ENCODE measurements around the gene SIRT3. TPM values are rescaled to one million over a fixed set of nuclear protein-coding genes. Genes with fewer than 3 reads are reported as not detected.
"Not testable (repeated sequence)": the region's sequence is repeated elsewhere in the genome, so short reads cannot be mapped to it uniquely, and the experiment has no call there.

SIRT3 gene
- total and polyA plus RNA-seq, 2 donors: 7.3 to 21.7 TPM

DNA sequence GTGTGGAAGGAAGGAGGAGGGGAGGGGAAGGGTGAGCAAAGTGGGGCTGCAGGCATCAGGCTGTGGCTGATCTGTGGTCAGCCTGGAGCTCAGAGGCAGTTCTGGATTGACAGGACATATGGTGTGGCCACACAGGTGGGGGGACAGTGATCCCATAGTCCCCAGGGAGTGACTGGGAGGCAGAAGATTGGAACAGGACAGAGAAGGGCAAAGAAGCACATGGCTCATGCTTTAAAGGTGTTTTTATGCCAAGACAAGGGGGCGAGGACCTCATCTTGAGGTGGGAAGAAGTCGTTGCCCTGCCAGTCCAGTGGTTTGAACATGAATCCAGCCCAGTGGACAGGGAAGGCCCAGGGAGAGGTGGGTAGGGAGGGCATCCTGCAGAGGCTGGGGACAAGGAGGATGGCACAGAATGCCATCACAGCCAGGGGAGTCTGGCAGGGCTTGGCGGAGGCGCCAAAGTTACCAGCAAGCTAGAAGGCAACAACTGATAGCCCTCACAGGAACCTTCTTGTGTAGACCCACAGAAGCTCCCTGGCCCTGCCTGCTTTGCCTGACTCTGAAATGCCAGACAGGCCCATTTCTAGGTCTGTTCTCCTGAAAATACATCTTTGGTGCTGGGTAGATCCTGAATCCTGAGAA, 32.1 kb downstream of the SIRT3 start:
- Histone ChIP-seq H3K36me3 (ENCODE audit: insufficient read depth) (no peaks in the 10 kb centered on the region), H3K4me3 (ENCODE audit: low read depth, low read length) (no peak overlapping the region), H3K27ac (ENCODE audit: low read depth) (no peak overlapping the region), H3K4me1 (ENCODE audit: insufficient read depth) (no peaks in the 10 kb centered on the region)
- WGBS: 93% methylated on average over 4 of the region's 4 CpGs
- no peak for DNase-seq (ENCODE audit: extremely low spot score)

DNA sequence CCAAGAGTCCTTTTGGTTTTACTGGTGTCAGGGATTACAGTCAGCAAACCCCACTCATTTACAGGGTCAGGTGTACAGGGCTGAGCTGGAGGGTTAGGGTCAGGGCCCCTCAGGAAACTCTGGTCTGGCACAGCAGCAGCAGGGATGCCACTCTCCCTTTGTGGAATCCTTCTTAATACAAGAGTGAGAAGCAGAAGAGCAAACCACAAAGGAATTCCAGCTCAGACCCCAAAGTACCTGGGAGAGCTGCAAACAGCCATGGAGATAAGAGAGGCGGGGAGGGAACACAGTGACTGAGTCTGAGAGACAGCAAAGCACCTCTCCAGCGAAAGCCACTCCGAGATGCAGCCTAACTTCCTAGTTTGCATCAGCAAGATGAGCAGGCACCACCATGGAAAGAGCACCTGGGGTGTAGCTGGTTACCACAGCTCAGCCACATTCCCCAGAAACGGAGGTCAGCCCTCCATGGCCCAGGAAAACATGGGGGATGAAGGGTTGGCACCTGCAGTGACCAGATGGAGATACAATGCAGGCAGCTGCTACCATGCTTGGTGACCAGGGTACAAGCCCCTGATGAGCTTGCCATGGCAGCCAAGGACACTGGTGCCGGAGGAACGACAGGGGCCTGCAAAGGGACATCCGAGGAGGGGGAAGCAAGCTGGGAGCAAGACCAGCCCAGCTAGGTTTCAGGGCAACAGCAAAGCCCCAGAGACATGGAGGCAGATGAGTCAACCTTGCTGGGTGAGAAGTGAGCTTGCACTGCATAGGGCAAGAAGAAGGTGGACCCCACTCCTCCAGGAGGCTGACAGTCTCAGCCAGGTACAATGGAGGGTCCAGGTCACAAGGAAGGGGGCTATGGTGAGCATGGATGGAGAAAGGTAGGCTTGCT, 32.8 kb downstream of the SIRT3 start:
- no peak for DNase-seq (ENCODE audit: extremely low spot score)
- Histone ChIP-seq H3K4me1 (ENCODE audit: insufficient read depth) (no peaks in the 10 kb centered on the region), H3K36me3 (ENCODE audit: insufficient read depth) (no peaks in the 10 kb centered on the region), H3K4me3 (ENCODE audit: low read depth, low read length) (no peak overlapping the region), H3K27ac (ENCODE audit: low read depth) (no peak overlapping the region)
- 86% methylated on average over 7 of the region's 7 CpGs for WGBS

DNA sequence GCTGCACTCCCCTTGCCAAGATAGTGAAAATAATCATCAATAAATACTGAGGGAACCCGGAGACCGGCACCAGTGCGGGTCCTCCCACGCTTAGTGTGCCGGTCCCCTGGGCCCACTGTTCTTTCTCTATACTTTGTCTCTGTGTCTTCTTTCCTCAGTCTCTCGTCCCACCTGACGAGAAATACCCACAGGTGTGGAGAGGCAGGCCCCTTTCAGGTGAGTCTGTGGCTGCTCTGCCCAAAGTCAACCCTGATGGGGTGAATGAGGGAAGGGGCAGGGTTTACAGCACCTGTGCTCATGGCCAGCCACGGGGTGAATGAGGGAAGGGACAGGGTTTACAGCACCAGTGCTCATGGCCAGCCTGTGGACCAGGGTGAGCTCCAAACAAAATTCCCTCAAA, 33.7 kb downstream of the SIRT3 start:
- no peak for DNase-seq (ENCODE audit: extremely low spot score)
- Histone ChIP-seq H3K27ac (ENCODE audit: low read depth) (no peak overlapping the region), H3K36me3 (ENCODE audit: insufficient read depth) (no peaks in the 10 kb centered on the region), H3K4me3 (ENCODE audit: low read depth, low read length) (no peak overlapping the region), H3K4me1 (ENCODE audit: insufficient read depth) (no peaks in the 10 kb centered on the region)
- WGBS: 86% methylated on average over 8 of the region's 8 CpGs

DNA sequence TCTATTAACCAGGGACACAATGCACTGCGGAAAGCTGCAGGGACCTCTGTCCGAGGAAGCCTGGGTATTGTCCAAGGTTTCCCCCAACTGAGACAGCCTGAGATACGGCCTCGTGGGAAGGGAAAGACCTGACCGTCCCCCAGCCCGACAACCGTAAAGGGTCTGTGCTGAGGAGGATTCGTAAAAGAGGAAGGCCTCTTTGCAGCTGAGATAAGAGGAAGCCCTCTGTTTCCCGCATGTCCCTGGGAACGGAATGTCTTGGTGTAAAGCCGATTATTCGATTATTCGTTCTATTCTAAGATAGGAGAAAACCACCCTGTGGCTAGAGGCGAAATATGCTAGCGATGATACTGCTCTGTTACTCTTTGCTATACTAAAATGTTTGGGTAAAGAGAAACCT, 34.2 kb downstream of the SIRT3 start:
- WGBS: 69% methylated on average over 15 of the region's 15 CpGs
- Histone ChIP-seq H3K4me1 (ENCODE audit: insufficient read depth) (no peaks in the 10 kb centered on the region), H3K27ac (ENCODE audit: low read depth) (no peak overlapping the region), H3K36me3 (ENCODE audit: insufficient read depth) (no peaks in the 10 kb centered on the region), H3K4me3 (ENCODE audit: low read depth, low read length) (no peak overlapping the region)
- DNase-seq (ENCODE audit: extremely low spot score): no peak

DNA sequence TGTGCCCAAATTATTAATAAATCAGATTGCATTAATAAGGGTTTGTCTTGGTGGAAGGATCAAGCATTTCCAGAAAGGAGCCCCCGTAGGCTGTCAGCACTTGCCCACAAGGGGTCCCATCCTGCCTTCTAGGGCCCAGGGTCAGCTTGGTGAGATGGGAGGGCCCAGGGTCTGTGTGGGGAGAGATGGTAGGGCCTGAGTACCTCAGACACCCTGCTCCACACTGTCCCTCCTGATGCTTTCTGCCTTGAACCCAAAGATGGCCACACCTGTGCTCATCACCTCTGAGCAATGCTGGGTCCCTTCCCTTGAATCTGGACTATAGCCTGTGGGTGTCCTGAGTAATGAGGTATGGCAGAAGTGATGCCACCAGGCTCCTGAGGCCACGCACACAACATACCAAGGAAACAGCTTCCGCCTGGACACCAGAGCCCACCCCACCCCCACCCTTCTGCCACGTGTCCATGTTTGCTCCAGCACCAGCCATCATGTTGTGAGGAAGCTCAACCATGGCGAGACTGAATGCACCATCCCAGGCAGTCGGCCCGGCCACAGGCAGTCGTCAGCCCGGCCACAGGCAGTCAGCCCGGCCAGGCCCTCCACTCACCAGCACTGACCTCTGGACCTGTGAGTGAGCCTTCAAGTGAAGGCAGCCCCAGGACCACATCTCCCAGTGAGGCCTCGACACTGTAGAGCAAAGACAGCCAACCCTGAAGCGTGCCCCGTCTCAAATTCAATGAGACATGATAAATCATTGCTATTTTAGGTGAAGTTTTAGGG, 35.7 kb downstream of the SIRT3 start:
- DNase-seq (ENCODE audit: extremely low spot score): no peak
- Histone ChIP-seq H3K4me1 (ENCODE audit: insufficient read depth) (no peaks in the 10 kb centered on the region), H3K36me3 (ENCODE audit: insufficient read depth) (no peaks in the 10 kb centered on the region), H3K4me3 (ENCODE audit: low read depth, low read length) (no peak overlapping the region), H3K27ac (ENCODE audit: low read depth) (no peak overlapping the region)
- WGBS: 90% methylated on average over 13 of the region's 13 CpGs

DNA sequence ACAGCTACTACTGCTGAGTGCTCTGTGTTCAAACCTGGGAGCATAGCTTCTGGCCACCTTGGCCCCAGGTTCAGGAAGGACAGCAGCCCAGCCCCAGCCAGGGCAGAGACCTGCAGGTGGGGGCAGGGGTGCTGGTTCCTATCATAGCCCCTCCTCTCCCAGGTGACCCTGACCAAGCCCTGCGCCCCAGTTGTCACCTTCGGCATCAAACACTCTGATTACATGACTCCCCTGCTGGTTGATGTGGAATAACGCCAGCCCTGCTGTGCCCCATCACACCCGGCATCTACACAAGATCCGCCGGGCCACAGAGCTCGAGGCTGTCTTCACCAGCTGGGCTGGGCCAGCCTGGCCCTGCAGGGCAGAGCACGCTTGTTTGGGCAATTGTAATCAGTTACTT, 36.4 kb downstream of the SIRT3 start:
- Histone ChIP-seq H3K4me3 (ENCODE audit: low read depth, low read length) (no peak overlapping the region), H3K27ac (ENCODE audit: low read depth) (no peak overlapping the region), H3K4me1 (ENCODE audit: insufficient read depth) (no peaks in the 10 kb centered on the region), H3K36me3 (ENCODE audit: insufficient read depth) (no peaks in the 10 kb centered on the region)
- no peak for DNase-seq (ENCODE audit: extremely low spot score)
- WGBS: 78% methylated on average over 8 of the region's 8 CpGs

DNA sequence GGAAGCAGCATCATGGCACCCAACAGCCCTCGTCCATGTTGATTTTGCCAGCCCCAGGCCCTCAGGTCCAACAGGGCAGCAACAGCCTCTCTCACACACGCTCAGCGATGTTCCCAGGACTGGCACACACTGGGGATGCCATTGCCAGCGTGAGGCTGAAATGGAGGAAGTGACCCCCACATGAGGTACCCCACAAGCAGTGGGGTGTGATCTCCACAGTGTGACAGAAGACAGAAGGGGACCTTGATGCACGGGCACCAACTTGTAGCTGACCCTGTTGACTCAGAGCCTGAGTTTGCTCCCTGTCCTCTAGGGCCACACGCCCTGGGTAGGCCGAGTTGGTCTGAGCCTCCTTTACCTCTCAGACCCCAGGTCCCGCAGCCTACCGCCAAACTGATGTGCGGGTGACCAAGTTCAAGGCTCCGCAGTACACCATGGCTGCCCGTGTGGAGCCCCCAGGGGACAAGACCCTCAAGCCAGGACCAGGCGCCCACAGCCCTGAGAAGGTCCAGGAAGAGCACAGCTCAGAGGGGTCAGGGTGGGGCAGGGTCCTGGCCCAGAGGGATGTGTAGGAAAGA, 37.0 kb downstream of the SIRT3 start:
- Histone ChIP-seq H3K4me3 (ENCODE audit: low read depth, low read length) (no peak overlapping the region), H3K27ac (ENCODE audit: low read depth) (no peak overlapping the region), H3K4me1 (ENCODE audit: insufficient read depth) (no peaks in the 10 kb centered on the region), H3K36me3 (ENCODE audit: insufficient read depth) (no peaks in the 10 kb centered on the region)
- no peak for DNase-seq (ENCODE audit: extremely low spot score)
- 80% methylated on average over 13 of the region's 13 CpGs for WGBS

DNA sequence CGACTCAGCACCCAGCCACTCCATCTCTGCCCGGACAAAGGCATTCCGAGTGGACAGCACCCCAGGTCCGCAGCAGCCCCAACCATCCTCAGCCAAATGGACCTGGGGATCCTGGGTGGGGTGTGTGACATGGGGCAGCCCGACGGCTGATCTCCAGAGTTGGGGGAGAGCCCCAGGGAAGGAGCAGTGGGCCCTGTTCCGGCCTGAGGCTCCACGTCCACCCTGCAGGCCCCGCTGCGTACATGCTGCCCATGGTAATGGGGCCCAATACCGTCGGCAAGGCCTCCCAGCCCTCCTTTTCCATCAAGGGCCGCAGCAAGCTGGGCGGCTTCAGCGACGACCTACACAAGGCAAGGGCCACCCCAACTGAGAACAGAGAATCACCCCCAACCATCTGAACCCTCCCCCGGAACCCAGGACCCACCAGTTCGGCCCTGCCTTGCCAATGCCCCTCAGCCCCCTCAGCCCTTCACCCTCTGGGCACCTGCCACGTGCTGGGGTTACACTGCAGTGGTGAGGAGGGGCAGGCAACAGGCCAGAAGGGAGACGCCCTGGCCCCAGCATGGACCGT, 37.8 kb downstream of the SIRT3 start:
- Histone ChIP-seq H3K27ac (ENCODE audit: low read depth) (no peak overlapping the region), H3K4me3 (ENCODE audit: low read depth, low read length) (no peak overlapping the region), H3K36me3 (ENCODE audit: insufficient read depth) (no peaks in the 10 kb centered on the region), H3K4me1 (ENCODE audit: insufficient read depth) (no peaks in the 10 kb centered on the region)
- no peak for DNase-seq (ENCODE audit: extremely low spot score)
- 85% methylated on average over 21 of the region's 21 CpGs for WGBS

DNA sequence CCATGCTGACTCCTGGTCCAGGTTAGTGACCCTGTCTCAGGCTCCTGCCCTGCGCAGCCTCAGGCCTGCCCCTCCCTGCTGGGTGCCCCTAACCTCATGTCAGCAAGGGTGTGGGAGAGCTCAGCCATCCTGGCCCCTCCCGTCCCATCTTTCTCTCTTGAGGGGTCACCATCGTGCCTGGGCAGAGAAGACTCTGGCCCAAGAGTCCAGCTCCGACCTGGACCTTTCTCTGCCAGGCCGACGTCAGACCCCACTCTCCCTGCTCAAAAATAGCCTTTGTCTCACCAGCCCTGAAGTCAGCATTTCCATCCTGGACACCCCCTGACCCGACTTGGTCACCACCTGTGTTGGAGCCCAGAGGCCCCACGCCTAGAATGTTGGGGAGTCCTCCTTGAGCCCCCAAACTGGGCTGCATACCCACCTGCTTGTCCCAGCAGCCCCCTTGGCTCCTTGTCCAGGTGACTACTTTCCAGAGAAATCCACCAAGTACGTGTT, 38.4 kb downstream of the SIRT3 start:
- 80% methylated on average over 9 of the region's 9 CpGs for WGBS
- H3K27ac ChIP-seq (ENCODE audit: low read depth): no peak overlapping the region
- no peak overlapping the region for H3K4me3 ChIP-seq (ENCODE audit: low read depth, low read length)
- H3K4me1 ChIP-seq (ENCODE audit: insufficient read depth): no peaks in the 10 kb centered on the region
- H3K36me3 ChIP-seq (ENCODE audit: insufficient read depth): no peaks in the 10 kb centered on the region
- DNase-seq (ENCODE audit: extremely low spot score): no peak

DNA sequence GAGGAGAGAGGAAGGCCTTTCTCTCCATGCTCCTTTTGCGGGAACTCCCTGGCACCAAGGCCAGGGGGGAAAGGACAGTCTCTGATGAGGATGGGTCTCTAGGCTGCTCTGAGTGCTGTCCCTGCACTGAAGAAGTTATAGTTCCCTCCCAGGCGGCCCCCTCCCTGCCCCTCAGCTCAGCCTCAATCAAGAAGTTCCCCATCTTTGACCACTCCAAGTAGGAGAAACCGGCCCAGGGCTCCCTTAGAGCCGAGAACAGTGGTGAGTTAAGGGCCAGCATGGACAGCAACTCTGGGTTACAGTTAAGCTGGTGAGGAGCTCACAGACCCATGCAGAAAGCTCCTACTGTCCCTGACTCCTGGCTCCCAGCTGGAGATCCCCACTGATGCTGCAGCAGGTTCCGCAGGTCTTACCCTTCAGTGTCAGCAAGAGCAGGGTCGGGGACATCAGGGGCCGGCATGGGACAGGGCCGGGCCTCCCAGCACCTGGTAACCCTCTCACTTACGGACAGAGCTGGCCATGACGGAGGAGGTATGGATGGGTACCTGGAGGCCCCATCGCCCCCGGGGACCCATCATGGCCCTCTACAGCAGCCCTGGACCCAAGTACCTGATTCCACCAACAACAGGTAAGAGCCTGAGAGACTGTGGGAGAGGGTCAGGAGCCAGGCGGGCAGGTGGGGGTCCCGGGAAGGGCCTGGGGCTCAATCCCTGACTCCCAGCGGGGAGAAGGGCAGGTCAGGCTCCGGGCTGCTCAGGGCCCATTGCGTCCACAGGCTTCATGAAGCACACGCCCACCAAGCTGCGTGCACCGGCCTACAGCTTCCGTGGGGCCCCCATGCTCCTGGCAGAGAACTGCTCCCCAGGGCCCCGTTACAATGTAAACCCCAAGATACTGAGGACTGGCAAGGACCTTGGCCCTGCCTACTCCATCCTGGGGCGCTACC, 39.1 kb downstream of the SIRT3 start:
- Histone ChIP-seq H3K36me3 (ENCODE audit: insufficient read depth) (no peaks in the 10 kb centered on the region), H3K4me1 (ENCODE audit: insufficient read depth) (no peaks in the 10 kb centered on the region), H3K27ac (ENCODE audit: low read depth) (no peak overlapping the region), H3K4me3 (ENCODE audit: low read depth, low read length) (no peak overlapping the region)
- 76% methylated on average over 23 of the region's 23 CpGs for WGBS
- no peak for DNase-seq (ENCODE audit: extremely low spot score)

DNA sequence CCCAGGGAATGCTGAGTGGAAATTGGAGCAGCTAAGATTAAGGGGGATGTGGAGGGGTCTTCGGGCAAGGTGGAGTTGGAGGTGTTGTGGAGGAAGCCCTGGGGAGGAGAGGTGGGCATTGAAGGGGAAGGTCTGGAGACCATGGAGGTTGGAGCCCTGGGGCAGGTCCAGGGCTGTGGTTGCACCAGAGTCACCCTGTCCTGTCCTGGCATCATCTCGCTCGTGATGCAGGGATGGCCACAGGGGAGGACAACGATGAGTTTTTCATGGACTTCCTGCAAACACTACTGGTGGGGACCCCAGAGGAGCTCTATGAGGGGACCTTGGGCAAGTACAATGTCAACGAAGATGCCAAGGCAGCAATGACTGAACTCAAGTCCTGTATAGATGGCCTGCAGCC, 42.7 kb downstream of the SIRT3 start:
- 76% methylated on average over 5 of the region's 5 CpGs for WGBS
- H3K27ac ChIP-seq (ENCODE audit: low read depth); H3K4me3 ChIP-seq (ENCODE audit: low read depth, low read length); H3K4me1 ChIP-seq (ENCODE audit: insufficient read depth); H3K36me3 ChIP-seq (ENCODE audit: insufficient read depth); DNase-seq (ENCODE audit: extremely low spot score): not testable (repeated sequence)

DNA sequence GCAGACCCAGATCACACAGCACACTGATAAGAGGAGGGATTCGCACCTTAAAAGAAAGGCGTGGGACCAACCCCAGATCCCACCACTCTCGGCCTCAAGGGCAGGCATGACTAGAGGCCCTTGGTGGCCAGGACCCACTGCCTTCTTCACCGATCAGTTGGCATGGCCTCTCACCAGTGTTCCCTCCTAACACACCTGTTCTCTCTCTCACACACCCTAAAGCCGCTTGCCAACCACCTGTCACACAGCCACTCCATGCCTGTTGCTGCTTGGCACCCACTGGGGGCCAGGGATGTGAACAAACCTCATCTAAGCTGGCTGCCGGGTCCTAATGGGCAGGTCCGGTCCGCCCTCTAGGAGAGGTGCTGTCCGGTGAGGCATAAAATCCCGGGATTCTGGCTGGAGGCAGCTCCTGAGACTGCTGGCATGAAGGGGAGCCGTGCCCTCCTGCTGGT, 43.4 kb downstream of the SIRT3 start, which contains the start of gene SCGB1C1:
Gene SCGB1C1, plus strand, starts transcription at position 405 of the 455 bp plus-strand sequence. Its CDS starts 22 bp downstream, at position 427.
- H3K36me3 ChIP-seq (ENCODE audit: insufficient read depth); H3K4me3 ChIP-seq (ENCODE audit: low read depth, low read length); H3K4me1 ChIP-seq (ENCODE audit: insufficient read depth); H3K27ac ChIP-seq (ENCODE audit: low read depth); DNase-seq (ENCODE audit: extremely low spot score): not testable (repeated sequence)
- 84% methylated on average over 7 of the region's 11 CpGs for WGBS

Data from urinary bladder (tissue), 4 donors.